Endothelial cell (in vitro differentiated cells): ENCODE measurements around the gene DDX24. TPM values are rescaled to one million over a fixed set of nuclear protein-coding genes. Genes with fewer than 3 reads are reported as not detected.

Experiments
- DNase-seq: peaks from one replicate; pipeline ENCODE4 v3.0.0; 2021; ENCODE audit warnings: low spot score
- H3K27ac Mint-ChIP-seq: one replicate; pipeline ENCODE4 v1.8.0; 2021; ENCODE audit warnings: mixed read lengths, inconsistent platforms; ENCODE audit not compliant: unreplicated experiment
- H3K27me3 Mint-ChIP-seq: one replicate; pipeline ENCODE4 v1.8.0; 2021; ENCODE audit warnings: mild to moderate bottlenecking, moderate library complexity, mixed read lengths, inconsistent platforms; ENCODE audit not compliant: unreplicated experiment
- H3K36me3 Mint-ChIP-seq: one replicate; pipeline ENCODE4 v1.8.0; 2021; ENCODE audit warnings: mild to moderate bottlenecking, low read depth, mixed read lengths, inconsistent platforms; ENCODE audit not compliant: unreplicated experiment
- H3K4me1 Mint-ChIP-seq: one replicate; pipeline ENCODE4 v1.8.0; 2021; ENCODE audit warnings: mild to moderate bottlenecking, mixed read lengths, inconsistent platforms; ENCODE audit not compliant: unreplicated experiment
- H3K4me3 Mint-ChIP-seq: one replicate; pipeline ENCODE4 v1.8.0; 2021; ENCODE audit warnings: mild to moderate bottlenecking, mixed read lengths, inconsistent platforms; ENCODE audit not compliant: unreplicated experiment
- H3K9me3 Mint-ChIP-seq: one replicate; pipeline ENCODE4 v1.8.0; 2021; ENCODE audit warnings: mixed read lengths, inconsistent platforms; ENCODE audit not compliant: unreplicated experiment
- CTCF ChIP-seq: fragments of 200-600 bp; sonication (generic); IDR thresholded peaks from one replicate; pipeline ENCODE4 v1.5.0; 2021; ENCODE audit warnings: antibody characterized with exemption; ENCODE audit not compliant: unreplicated experiment
- total RNA-seq: library from RNA; stranded (reverse); fragmentation: NEBNext Ultra II Directional; extraction: Animal tissue kit (Norgen Biotek cat#: 25700); gene quantifications from one replicate; pipeline ENCODE4 v1.2.1, GENCODE V29; 2021; ENCODE audit not compliant: unreplicated experiment

DDX24 gene
- total RNA-seq, 1 donor from 2014 or later: 89.6 TPM

DNA sequence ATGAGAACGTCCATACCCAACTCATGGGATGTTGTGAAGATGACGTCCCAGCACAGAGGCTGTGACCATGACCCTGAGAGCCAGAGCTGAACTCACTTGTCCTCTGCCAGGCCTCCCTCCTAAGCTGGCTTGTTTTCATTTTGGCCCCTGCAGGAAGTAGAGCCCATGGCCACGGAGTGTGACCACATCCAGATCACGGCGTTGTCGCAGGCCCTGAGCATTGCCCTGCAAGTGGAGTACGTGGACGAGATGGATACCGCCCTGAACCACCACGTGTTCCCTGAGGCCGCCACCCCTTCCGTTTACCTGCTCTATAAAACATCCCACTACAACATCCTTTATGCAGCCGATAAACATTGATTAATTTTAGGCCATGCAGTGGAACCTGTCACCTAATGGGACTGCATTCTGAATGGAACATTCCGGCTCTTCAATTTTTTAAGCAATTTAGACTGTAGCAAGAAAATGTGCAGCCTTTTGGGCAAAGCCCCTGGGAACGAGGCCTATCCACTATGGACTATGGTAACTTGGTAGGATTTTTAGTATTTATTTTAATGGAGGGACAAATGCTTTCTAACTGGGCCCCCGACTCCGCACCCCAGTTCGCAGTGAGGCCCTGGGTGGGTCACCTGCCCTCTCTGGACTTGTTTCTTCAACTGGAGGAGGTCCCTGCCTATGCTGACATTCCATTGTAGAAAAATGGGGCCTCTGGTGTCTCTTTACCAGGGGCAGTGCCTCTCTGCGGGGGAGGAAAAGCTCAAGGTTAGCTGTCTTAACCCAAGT is 35.2 kb downstream of the DDX24 start:
- H3K4me1 Mint-ChIP-seq: no peaks in the 10 kb centered on the region
- TF ChIP-seq CTCF: no peak
- H3K36me3 Mint-ChIP-seq: peaks cover 26% of the 10 kb centered on the region
- no peak overlapping the region for H3K4me3 Mint-ChIP-seq
- H3K27me3 Mint-ChIP-seq: peaks cover 9% of the 10 kb centered on the region
- H3K27ac Mint-ChIP-seq: no peak overlapping the region
- DNase-seq: no peak
- no peaks in the 10 kb centered on the region for H3K9me3 Mint-ChIP-seq

DNA sequence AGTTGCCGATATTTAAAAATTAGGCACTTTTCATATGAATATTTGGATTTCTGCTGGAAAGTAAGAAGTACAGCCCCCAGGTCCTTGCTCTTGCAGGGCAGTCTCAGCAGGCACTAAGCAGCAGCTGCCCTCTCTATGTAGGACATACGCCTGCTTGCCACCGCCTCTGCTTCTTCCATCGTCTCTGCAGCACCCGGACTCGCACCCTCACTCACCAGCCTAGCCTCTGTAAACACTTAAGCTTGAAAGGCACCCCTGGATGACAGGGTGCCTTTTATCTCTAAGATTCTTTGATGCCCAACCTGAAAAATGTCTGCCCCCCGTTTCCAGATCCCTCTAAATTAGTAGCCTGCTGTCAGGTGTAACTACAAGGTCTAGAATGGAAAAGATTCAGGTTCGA is 35.9 kb downstream of the DDX24 start:
- peaks cover 24% of the 10 kb centered on the region for H3K36me3 Mint-ChIP-seq
- H3K27ac Mint-ChIP-seq: no peak overlapping the region
- no peak overlapping the region for H3K4me3 Mint-ChIP-seq
- H3K4me1 Mint-ChIP-seq: no peaks in the 10 kb centered on the region
- no peak for TF ChIP-seq CTCF
- H3K9me3 Mint-ChIP-seq: no peaks in the 10 kb centered on the region
- DNase-seq: no peak
- H3K27me3 Mint-ChIP-seq: peaks cover 11% of the 10 kb centered on the region

DNA sequence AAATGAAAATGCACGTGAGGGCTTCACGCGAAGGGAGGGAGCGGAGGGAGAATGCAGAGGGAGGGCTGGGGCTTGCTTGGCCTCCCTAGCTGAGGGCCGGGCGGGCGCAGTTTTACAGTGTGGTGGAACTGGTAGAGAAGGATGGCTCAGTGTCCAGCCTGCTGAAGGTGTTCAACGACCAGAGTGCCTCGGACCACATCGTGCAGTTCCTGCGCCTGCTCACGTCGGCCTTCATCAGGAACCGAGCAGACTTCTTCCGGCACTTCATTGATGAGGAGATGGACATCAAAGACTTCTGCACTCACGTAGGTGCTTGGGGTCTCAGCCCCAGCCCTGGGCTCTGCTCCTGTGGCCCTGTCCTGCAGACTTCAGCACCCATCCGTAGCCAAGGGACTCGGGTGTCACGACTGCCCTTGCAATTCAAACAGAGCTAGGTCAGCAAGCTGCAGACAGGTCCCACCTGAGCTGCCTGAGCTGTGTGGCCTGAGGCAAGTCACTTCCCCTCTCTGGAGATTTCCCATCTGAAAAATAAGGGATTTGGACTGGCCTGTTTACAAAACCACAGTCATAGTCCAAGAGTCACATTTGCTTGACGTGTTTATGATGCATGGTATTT is 36.4 kb downstream of the DDX24 start:
- Mint-ChIP-seq H3K27me3 (peaks cover 11% of the 10 kb centered on the region), H3K27ac (no peak overlapping the region), H3K36me3 (peaks cover 19% of the 10 kb centered on the region), H3K9me3 (no peaks in the 10 kb centered on the region), H3K4me3 (no peak overlapping the region), H3K4me1 (no peaks in the 10 kb centered on the region)
- no peak for TF ChIP-seq CTCF
- no peak for DNase-seq

GRCh38 chr14:94043756-94044475 is 37.1 kb downstream of the DDX24 start:
- no peak for DNase-seq
- H3K4me3 Mint-ChIP-seq: no peak overlapping the region
- no peak for TF ChIP-seq CTCF
- peaks cover 22% of the 10 kb centered on the region for H3K36me3 Mint-ChIP-seq
- H3K9me3 Mint-ChIP-seq: no peaks in the 10 kb centered on the region
- no peak overlapping the region for H3K27ac Mint-ChIP-seq
- no peaks in the 10 kb centered on the region for H3K4me1 Mint-ChIP-seq
- peaks cover 11% of the 10 kb centered on the region for H3K27me3 Mint-ChIP-seq
